IPS-18a (cell line): ENCODE measurements around the gene ISLR.

Source experiments
- H3K27ac ChIP-seq: one replicate; pipeline ENCODE4 v1.5.1; 2013; ENCODE audit warnings: low read length
- H3K27me3 ChIP-seq: one replicate; pipeline ENCODE4 v1.6.1; 2013; ENCODE audit warnings: mild to moderate bottlenecking, low read length; ENCODE audit not compliant: control insufficient read depth, insufficient read depth
- H3K36me3 ChIP-seq: one replicate; pipeline ENCODE4 v1.6.1; 2013; ENCODE audit warnings: low read depth, low read length; ENCODE audit not compliant: control insufficient read depth
- H3K4me1 ChIP-seq: one replicate; pipeline ENCODE4 v1.6.1; 2013; ENCODE audit warnings: low read depth, low read length; ENCODE audit not compliant: control insufficient read depth
- H3K4me3 ChIP-seq: one replicate; pipeline ENCODE4 v1.5.1; 2013; ENCODE audit warnings: low read length
- H3K9ac ChIP-seq: one replicate; pipeline ENCODE4 v1.6.1; 2013; ENCODE audit warnings: mild to moderate bottlenecking, low read length, moderate library complexity
- H3K9me3 ChIP-seq: one replicate; pipeline ENCODE4 v1.6.1; 2013; ENCODE audit warnings: low read depth, low read length; ENCODE audit not compliant: control insufficient read depth

The ISLR gene

GRCh38 chr15:74202452-74203401, 29.2 kb downstream of the ISLR start, which contains the start of gene STRA6:
STRA6 (minus strand) TSS chr15:74202787; CDS start chr15:74202267, 520 bp downstream.
- H3K36me3 ChIP-seq = no peaks in the 10 kb centered on the region
- peaks cover 2% of the 10 kb centered on the region for H3K27me3 ChIP-seq
- peak within 1 kb of the TSS; percentile 53 for H3K4me3 ChIP-seq
- no peak within 1 kb of the TSS for H3K27ac ChIP-seq
- peak within 1 kb of the TSS; percentile 36 for H3K9ac ChIP-seq
- peaks cover 38% of the 10 kb centered on the region for H3K4me1 ChIP-seq
- no peaks in the 10 kb centered on the region for H3K9me3 ChIP-seq

GRCh38 chr15:74203914-74204431, 30.5 kb downstream of the ISLR start:
- H3K9ac ChIP-seq = peak overlapping the region; percentile 36
- H3K4me3 ChIP-seq = peak overlapping the region; percentile 53
- no peaks in the 10 kb centered on the region for H3K9me3 ChIP-seq
- H3K27ac ChIP-seq = no peak overlapping the region
- H3K27me3 ChIP-seq = peaks cover 7% of the 10 kb centered on the region
- peaks cover 47% of the 10 kb centered on the region for H3K4me1 ChIP-seq
- H3K36me3 ChIP-seq = no peaks in the 10 kb centered on the region

- H3K4me3 ChIP-seq = no peak overlapping the region
- H3K36me3 ChIP-seq = no peaks in the 10 kb centered on the region
- peaks cover 58% of the 10 kb centered on the region for H3K4me1 ChIP-seq
- H3K27ac ChIP-seq = no peak overlapping the region
- no peak overlapping the region for H3K9ac ChIP-seq
- H3K27me3 ChIP-seq = peaks cover 7% of the 10 kb centered on the region
- H3K9me3 ChIP-seq = no peaks in the 10 kb centered on the region
Measured at GRCh38 chr15:74205582-74205947, 32.1 kb downstream of the ISLR start.

GRCh38 chr15:74206801-74207281, 33.3 kb downstream of the ISLR start:
- H3K36me3 ChIP-seq = no peaks in the 10 kb centered on the region
- peaks cover 46% of the 10 kb centered on the region for H3K4me1 ChIP-seq
- no peaks in the 10 kb centered on the region for H3K9me3 ChIP-seq
- H3K27ac ChIP-seq = no peak overlapping the region
- peaks cover 7% of the 10 kb centered on the region for H3K27me3 ChIP-seq
- no peak overlapping the region for H3K4me3 ChIP-seq
- no peak overlapping the region for H3K9ac ChIP-seq

- Histone ChIP-seq H3K9ac (no peak overlapping the region), H3K36me3 (no peaks in the 10 kb centered on the region), H3K4me1 (peaks cover 47% of the 10 kb centered on the region), H3K9me3 (no peaks in the 10 kb centered on the region), H3K4me3 (no peak overlapping the region), H3K27me3 (peaks cover 7% of the 10 kb centered on the region), H3K27ac (no peak overlapping the region)
Measured at GRCh38 chr15:74207652-74208440, 34.3 kb downstream of the ISLR start.

- Histone ChIP-seq H3K36me3 (no peaks in the 10 kb centered on the region), H3K4me1 (peaks cover 48% of the 10 kb centered on the region), H3K9ac (no peak overlapping the region), H3K4me3 (peak overlapping the region; percentile 28), H3K27ac (no peak overlapping the region), H3K27me3 (peaks cover 10% of the 10 kb centered on the region), H3K9me3 (no peaks in the 10 kb centered on the region)
Measured at GRCh38 chr15:74208496-74208895, 35.0 kb downstream of the ISLR start.

GRCh38 chr15:74208901-74209559, 35.5 kb downstream of the ISLR start:
- Histone ChIP-seq H3K27ac (no peak overlapping the region), H3K4me1 (peaks cover 50% of the 10 kb centered on the region), H3K4me3 (peak overlapping the region; percentile 28), H3K9me3 (no peaks in the 10 kb centered on the region), H3K27me3 (peaks cover 12% of the 10 kb centered on the region), H3K36me3 (no peaks in the 10 kb centered on the region), H3K9ac (no peak overlapping the region)

GRCh38 chr15:74209560-74209958, 36.0 kb downstream of the ISLR start:
- Histone ChIP-seq H3K9me3 (no peaks in the 10 kb centered on the region), H3K4me1 (peaks cover 51% of the 10 kb centered on the region), H3K4me3 (peak overlapping the region; percentile 28), H3K27ac (no peak overlapping the region), H3K9ac (no peak overlapping the region), H3K36me3 (no peaks in the 10 kb centered on the region), H3K27me3 (peaks cover 12% of the 10 kb centered on the region)

- H3K27ac ChIP-seq = no peak overlapping the region
- H3K4me3 ChIP-seq = no peak overlapping the region
- H3K4me1 ChIP-seq = peaks cover 56% of the 10 kb centered on the region
- no peaks in the 10 kb centered on the region for H3K36me3 ChIP-seq
- H3K9ac ChIP-seq = no peak overlapping the region
- no peaks in the 10 kb centered on the region for H3K9me3 ChIP-seq
- H3K27me3 ChIP-seq = peaks cover 12% of the 10 kb centered on the region
Measured at GRCh38 chr15:74209997-74210671, 36.6 kb downstream of the ISLR start.

GRCh38 chr15:74210729-74211128, 37.2 kb downstream of the ISLR start:
- H3K27me3 ChIP-seq = peaks cover 12% of the 10 kb centered on the region
- no peaks in the 10 kb centered on the region for H3K36me3 ChIP-seq
- H3K27ac ChIP-seq = no peak overlapping the region
- no peak overlapping the region for H3K4me3 ChIP-seq
- H3K9me3 ChIP-seq = no peaks in the 10 kb centered on the region
- H3K4me1 ChIP-seq = peaks cover 62% of the 10 kb centered on the region
- no peak overlapping the region for H3K9ac ChIP-seq
